Progenitor cell of endocrine pancreas (in vitro differentiated cells): ENCODE results near the gene ATPAF1. TPM values are rescaled to one million over a fixed set of nuclear protein-coding genes. Genes with fewer than 3 reads are reported as not detected.

ENCODE experiments used
- DNase-seq: peaks from one replicate; pipeline ENCODE4 v3.0.0; 2021; ENCODE audit warnings: low spot score; ENCODE audit not compliant: unreplicated experiment
- H3K27ac Mint-ChIP-seq: 2 replicates; pipeline ENCODE4 v1.8.0; 2021; ENCODE audit warnings: mild to moderate bottlenecking, moderate library complexity, mixed read lengths
- H3K27me3 Mint-ChIP-seq: 2 replicates; pipeline ENCODE4 v1.8.0; 2021; ENCODE audit warnings: mixed read lengths
- H3K36me3 Mint-ChIP-seq: 2 replicates; pipeline ENCODE4 v1.8.0; 2022; ENCODE audit warnings: mixed read lengths; ENCODE audit not compliant: insufficient read depth
- H3K4me1 Mint-ChIP-seq: 2 replicates; pipeline ENCODE4 v1.8.0; 2021; ENCODE audit warnings: low read depth, mixed read lengths
- H3K4me3 Mint-ChIP-seq: 2 replicates; pipeline ENCODE4 v1.8.0; 2021; ENCODE audit warnings: low read depth, mild to moderate bottlenecking, moderate library complexity, mixed read lengths
- H3K9me3 Mint-ChIP-seq: 2 replicates; pipeline ENCODE4 v1.8.0; 2021; ENCODE audit warnings: low read depth, mixed read lengths
- CTCF ChIP-seq: fragments of 200-600 bp; sonication (generic); IDR thresholded peaks from one replicate; pipeline ENCODE4 v1.5.0; 2021; ENCODE audit warnings: antibody characterized with exemption, mild to moderate bottlenecking; ENCODE audit not compliant: unreplicated experiment
- total RNA-seq: library from RNA; stranded (reverse); gene quantifications from 2 replicates; pipeline ENCODE4 v1.2.1, GENCODE V29; 2021

The ATPAF1 gene
- total RNA-seq, 1 donor from 2014 or later = 52.7 TPM

GRCh38 chr1:46679789-46680573, 11.8 kb upstream of the ATPAF1 start:
- Mint-ChIP-seq H3K4me1 (peaks cover 18% of the 10 kb centered on the region), H3K27me3 (no peaks in the 10 kb centered on the region), H3K36me3 (peaks cover 45% of the 10 kb centered on the region), H3K27ac (no peak overlapping the region), H3K4me3 (no peak overlapping the region), H3K9me3 (no peaks in the 10 kb centered on the region)
- TF ChIP-seq CTCF = no peak
- no peak for DNase-seq

DNA sequence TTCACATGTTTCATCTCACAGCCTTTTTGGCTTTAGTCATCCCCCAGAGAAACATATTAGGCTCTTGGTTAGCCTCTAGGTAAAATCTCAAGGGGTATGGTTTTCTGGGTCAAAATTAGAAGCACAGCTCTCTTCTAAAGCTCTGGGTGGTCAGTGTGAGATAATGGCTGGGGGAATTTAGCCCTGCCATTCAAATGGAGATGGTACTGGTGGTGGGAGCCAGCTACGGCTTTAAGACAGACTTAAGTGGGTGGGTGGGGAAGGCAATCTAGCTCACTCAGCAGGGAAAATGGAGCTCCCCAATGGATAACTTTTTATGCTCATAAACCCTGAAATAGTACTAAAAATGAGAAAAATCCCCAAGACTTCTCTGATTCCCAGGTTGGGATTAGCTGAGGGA, 9.2 kb upstream of the ATPAF1 start:
- Mint-ChIP-seq H3K4me3 (no peak overlapping the region), H3K9me3 (no peaks in the 10 kb centered on the region), H3K36me3 (peaks cover 33% of the 10 kb centered on the region), H3K27me3 (no peaks in the 10 kb centered on the region), H3K27ac (no peak overlapping the region), H3K4me1 (peaks cover 18% of the 10 kb centered on the region)
- no peak for TF ChIP-seq CTCF
- no peak for DNase-seq

GRCh38 chr1:46676531-46676930, 8.4 kb upstream of the ATPAF1 start:
- H3K27ac Mint-ChIP-seq = no peak overlapping the region
- H3K9me3 Mint-ChIP-seq = no peaks in the 10 kb centered on the region
- no peaks in the 10 kb centered on the region for H3K27me3 Mint-ChIP-seq
- no peak for DNase-seq
- no peak for TF ChIP-seq CTCF
- no peak overlapping the region for H3K4me3 Mint-ChIP-seq
- peaks cover 10% of the 10 kb centered on the region for H3K4me1 Mint-ChIP-seq
- H3K36me3 Mint-ChIP-seq = peaks cover 33% of the 10 kb centered on the region

- Mint-ChIP-seq H3K4me1 (peaks cover 4% of the 10 kb centered on the region), H3K36me3 (peaks cover 31% of the 10 kb centered on the region), H3K27ac (no peak overlapping the region), H3K9me3 (no peaks in the 10 kb centered on the region), H3K27me3 (no peaks in the 10 kb centered on the region), H3K4me3 (no peak overlapping the region)
- no peak for DNase-seq
- TF ChIP-seq CTCF = no peak
Measured at GRCh38 chr1:46675549-46676314, 7.6 kb upstream of the ATPAF1 start.

DNA sequence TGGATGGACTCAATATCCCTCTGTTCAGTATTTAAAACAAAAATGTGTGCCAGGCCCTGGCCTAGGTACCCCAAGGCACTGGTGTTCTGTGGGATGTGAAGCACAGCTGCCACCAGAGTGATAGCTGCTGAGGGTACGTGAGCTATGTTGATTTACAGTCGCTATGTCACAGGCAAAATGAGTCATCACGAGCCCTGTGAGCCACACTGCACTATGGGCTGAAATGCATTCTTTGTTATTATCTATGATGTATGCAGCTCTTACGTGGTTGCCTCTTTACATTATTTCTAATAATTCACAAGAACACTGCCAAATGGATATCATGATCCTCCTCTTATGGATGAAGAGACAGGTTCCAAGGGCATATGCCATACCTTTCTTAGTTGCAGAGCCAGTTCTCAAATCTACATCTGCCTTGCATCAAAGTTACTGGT, 5.6 kb upstream of the ATPAF1 start:
- no peaks in the 10 kb centered on the region for H3K9me3 Mint-ChIP-seq
- no peak for TF ChIP-seq CTCF
- DNase-seq = no peak
- peaks cover 19% of the 10 kb centered on the region for H3K36me3 Mint-ChIP-seq
- H3K4me1 Mint-ChIP-seq = peaks cover 2% of the 10 kb centered on the region
- no peak overlapping the region for H3K4me3 Mint-ChIP-seq
- H3K27me3 Mint-ChIP-seq = no peaks in the 10 kb centered on the region
- H3K27ac Mint-ChIP-seq = no peak overlapping the region
